H1 (cell line): ENCODE results near the gene R3HCC1L. TPM values are rescaled to one million over a fixed set of nuclear protein-coding genes. Genes with fewer than 3 reads are reported as not detected.

Experiments
- CTCF ChIA-PET: fragments of 300-600 bp; sonication (Branson Sonifier 250); formaldehyde crosslinking; loops from one replicate; lab custom pipeline; 2021; ENCODE audit not compliant: partially characterized antibody; lab: Charles Lee
- POLR2A ChIA-PET: fragments of 300-600 bp; sonication (Branson Sonifier 250); formaldehyde crosslinking; loops from one replicate; lab custom pipeline; 2021; ENCODE audit warnings: inconsistent platforms; ENCODE audit not compliant: partially characterized antibody; lab: Charles Lee
- DNase-seq, 2 experiments: peaks; one replicate each; pipeline versions ENCODE4 v3.0.0 to v3.0.0-alpha.2; 2010 to 2022; ENCODE audit warnings: low spot score in 2 of 2, low read depth in 1 of 2, mixed read lengths in 1 of 2
- FAIRE-seq: peaks from 2 replicates; lab custom pipeline; 2011; peaks lifted over from hg19 to GRCh38; lab: Jason Lieb, UNC
- H2AFZ ChIP-seq: 2 replicates; pipeline ENCODE4 v1.8.1; 2012; ENCODE audit warnings: low read length, inconsistent platforms
- H2AK5ac ChIP-seq: 2 replicates; pipeline ENCODE4 v1.6.1; 2013; ENCODE audit warnings: low read depth, low read length
- H2BK120ac ChIP-seq: replicated peaks from 2 replicates; pipeline ENCODE3; 2013; ENCODE audit warnings: low read depth, low read length, inconsistent platforms
- H2BK12ac ChIP-seq: 2 replicates; pipeline ENCODE4 v1.6.1; 2013; ENCODE audit warnings: low read depth, low read length
- H2BK15ac ChIP-seq: 2 replicates; pipeline ENCODE4 v1.6.1; 2013; ENCODE audit warnings: low read length
- H2BK20ac ChIP-seq: 2 replicates; pipeline ENCODE4 v1.6.1; 2013; ENCODE audit warnings: low read length
- H2BK5ac ChIP-seq: 2 replicates; pipeline ENCODE4 v1.6.1; 2013; ENCODE audit warnings: low read depth, low read length
- H3K14ac ChIP-seq: 2 replicates; pipeline ENCODE4 v1.6.1; 2013; ENCODE audit warnings: inconsistent platforms; ENCODE audit not compliant: insufficient read length
- H3K18ac ChIP-seq: 2 replicates; pipeline ENCODE4 v1.6.1; 2013; ENCODE audit warnings: low read length; ENCODE audit errors: extremely low read depth
- H3K23ac ChIP-seq: 2 replicates; pipeline ENCODE4 v1.6.1; 2013; ENCODE audit warnings: inconsistent platforms; ENCODE audit not compliant: insufficient read length
- H3K23me2 ChIP-seq: 2 replicates; pipeline ENCODE4 v1.6.1; 2013; ENCODE audit warnings: low read depth, low read length
- H3K27ac ChIP-seq: 2 replicates; pipeline ENCODE4 v1.6.1; 2011; ENCODE audit warnings: low read depth, low read length, inconsistent platforms
- H3K27me3 ChIP-seq, 4 experiments: replicated peaks in 1 of 4; 1 replicate in 1 of 4; 2 replicates in 3 of 4; pipeline versions ENCODE4 v1.6.1 to v1.8.1; 2011 to 2013; ENCODE audit warnings: low read length in 3 of 4, mild to moderate bottlenecking in 3 of 4, inconsistent platforms in 2 of 4, mixed read lengths in 2 of 4, moderate library complexity in 1 of 4; ENCODE audit not compliant: control insufficient read depth in 3 of 4, insufficient read depth in 3 of 4; ENCODE audit errors: extremely low read depth in 1 of 4
- H3K36me3 ChIP-seq, 4 experiments: 2 replicates each; pipeline versions ENCODE4 v1.6.1 to v1.8.1; 2011 to 2013; ENCODE audit warnings: mild to moderate bottlenecking in 4 of 4, low read length in 3 of 4, moderate library complexity in 2 of 4, control low read depth in 1 of 4, inconsistent platforms in 1 of 4; ENCODE audit not compliant: insufficient read depth in 4 of 4, control insufficient read depth in 2 of 4
- H3K4ac ChIP-seq: replicated peaks from 2 replicates; pipeline ENCODE3; 2013; ENCODE audit warnings: low read length, low read depth, mixed read lengths, inconsistent platforms; ENCODE audit not compliant: insufficient read length
- H3K4me1 ChIP-seq, 4 experiments: replicated peaks in 1 of 4; 1 replicate in 1 of 4; 2 replicates in 3 of 4; pipeline versions ENCODE4 v1.6.1 to v1.8.1; 2011 to 2013; ENCODE audit warnings: low read length in 3 of 4, inconsistent platforms in 2 of 4, mixed read lengths in 1 of 4; ENCODE audit not compliant: insufficient read depth in 4 of 4, control insufficient read depth in 3 of 4
- H3K4me2 ChIP-seq, 2 experiments: 2 replicates each; pipeline versions ENCODE4 v1.6.1 to v1.8.1; 2011 to 2013; ENCODE audit warnings: low read depth in 2 of 2, low read length in 2 of 2, control low read depth in 1 of 2, inconsistent platforms in 1 of 2, mild to moderate bottlenecking in 1 of 2; ENCODE audit not compliant: insufficient read depth in 1 of 2
- H3K4me3 ChIP-seq, 4 experiments: fragments of 200-600, 300-600 bp in 1 of 4; sonication (generic), shearing (Covaris generic), sonication (Bioruptor Twin) in 1 of 4; 2 replicates each; pipeline versions ENCODE4 v1.5.1 to v1.8.1; 2011 to 2016; ENCODE audit warnings: low read length in 4 of 4, low read depth in 3 of 4, control low read depth in 2 of 4, inconsistent platforms in 2 of 4, mild to moderate bottlenecking in 2 of 4, mixed read lengths in 1 of 4, moderate library complexity in 1 of 4; ENCODE audit not compliant: insufficient read depth in 2 of 4; ENCODE audit errors: extremely low read depth in 1 of 4
- H3K56ac ChIP-seq: replicated peaks from 2 replicates; pipeline ENCODE3; 2013; ENCODE audit warnings: low read depth, mild to moderate bottlenecking, mixed read lengths, low read length, inconsistent platforms; ENCODE audit not compliant: insufficient read length
- H3K79me1 ChIP-seq: 2 replicates; pipeline ENCODE4 v1.6.1; 2013; ENCODE audit warnings: low read depth, low read length, control low read depth
- H3K79me2 ChIP-seq, 2 experiments: 2 replicates each; pipeline versions ENCODE4 v1.6.1 to v1.8.1; 2012 to 2013; ENCODE audit warnings: low read length in 2 of 2, mild to moderate bottlenecking in 2 of 2, inconsistent platforms in 1 of 2; ENCODE audit not compliant: insufficient read depth in 2 of 2, control insufficient read depth in 1 of 2
- H3K9ac ChIP-seq, 4 experiments: replicated peaks in 1 of 4; 1 replicate in 1 of 4; 2 replicates in 3 of 4; pipeline versions ENCODE4 v1.6.1 to v1.8.1; 2011 to 2013; ENCODE audit warnings: low read depth in 3 of 4, low read length in 3 of 4, control low read depth in 2 of 4, mild to moderate bottlenecking in 2 of 4, moderate library complexity in 2 of 4, inconsistent platforms in 1 of 4; ENCODE audit errors: extremely low read depth in 1 of 4
- H3K9me3 ChIP-seq, 2 experiments: 2 replicates each; pipeline versions ENCODE4 v1.6.1 to v1.8.1; 2012 to 2013; ENCODE audit warnings: mild to moderate bottlenecking in 2 of 2, moderate library complexity in 2 of 2, control low read depth in 1 of 2, inconsistent platforms in 1 of 2, low read depth in 1 of 2, low read length in 1 of 2, mixed read lengths in 1 of 2; ENCODE audit not compliant: insufficient read depth in 2 of 2
- H4K20me1 ChIP-seq, 2 experiments: replicated peaks in 1 of 2; 2 replicates each; pipeline versions ENCODE3 to v1.8.1; 2011 to 2013; ENCODE audit warnings: inconsistent platforms in 2 of 2, low read length in 2 of 2, mild to moderate bottlenecking in 1 of 2; ENCODE audit not compliant: insufficient read depth in 2 of 2, control insufficient read depth in 1 of 2
- H4K5ac ChIP-seq: 2 replicates; pipeline ENCODE4 v1.6.1; 2013; ENCODE audit warnings: low read length, low read depth, mixed read lengths, inconsistent platforms; ENCODE audit not compliant: insufficient read length
- H4K8ac ChIP-seq: 2 replicates; pipeline ENCODE4 v1.8.0; 2013; ENCODE audit warnings: mild to moderate bottlenecking, moderate library complexity, low read length, inconsistent platforms; ENCODE audit not compliant: insufficient read depth; ENCODE audit errors: extremely low read depth
- H4K91ac ChIP-seq: replicated peaks from 2 replicates; pipeline ENCODE3; 2013; ENCODE audit warnings: low read length, mixed read lengths, inconsistent platforms; ENCODE audit not compliant: insufficient read length
- CHD2 ChIP-seq: IDR thresholded peaks from 2 replicates; pipeline ENCODE4 v1.6.1; 2012; ENCODE audit warnings: low read length, improper control_type of control experiment
- JUN ChIP-seq: IDR thresholded peaks from 2 replicates; pipeline ENCODE4 v1.6.1; 2011; ENCODE audit warnings: low read depth, mild to moderate bottlenecking, improper control_type of control experiment, low read length
- JUND ChIP-seq: IDR thresholded peaks from 2 replicates; pipeline ENCODE4 v1.6.1; 2011; ENCODE audit warnings: mild to moderate bottlenecking, improper control_type of control experiment, low read length
- PHF8 ChIP-seq: fragments of 200-600 bp; sonication (generic); conservative IDR thresholded peaks from 2 replicates; pipeline ENCODE4 v1.7.1; 2012; ENCODE audit warnings: low read depth, mild to moderate bottlenecking, inconsistent platforms, low read length, moderate library complexity
- RAD21 ChIP-seq, 2 experiments: IDR thresholded peaks in 1 of 2; conservative IDR thresholded peaks in 1 of 2; 2 replicates each; pipeline ENCODE4 v1.6.1; 2011; ENCODE audit warnings: low read depth in 2 of 2, low read length in 2 of 2, improper control_type of control experiment in 1 of 2, inconsistent platforms in 1 of 2, mild to moderate bottlenecking in 1 of 2, moderate library complexity in 1 of 2
- SAP30 ChIP-seq: fragments of 300-600 bp; sonication (generic); IDR thresholded peaks from 2 replicates; pipeline ENCODE4 v1.7.1; 2012; ENCODE audit warnings: low read length, moderate library complexity, mild to moderate bottlenecking, inconsistent platforms; ENCODE audit not compliant: insufficient read depth, insufficient replicate concordance
- SIN3A ChIP-seq, 2 experiments: IDR thresholded peaks in 1 of 2; conservative IDR thresholded peaks in 1 of 2; 2 replicates each; pipeline ENCODE4 v1.6.1; 2011 to 2012; ENCODE audit warnings: low read length in 2 of 2, improper control_type of control experiment in 1 of 2, low read depth in 1 of 2, mild to moderate bottlenecking in 1 of 2
- TBP ChIP-seq: IDR thresholded peaks from 2 replicates; pipeline ENCODE4 v1.6.1; 2011; ENCODE audit warnings: low read depth, low read length, improper control_type of control experiment
- YY1 ChIP-seq: IDR thresholded peaks from 2 replicates; pipeline ENCODE4 v1.6.1; 2011; ENCODE audit warnings: low read depth, mild to moderate bottlenecking, low read length
- WGBS, 2 experiments: shearing (Covaris generic) in 1 of 2; methylation state at CpG; one replicate each; pipeline versions ENCODE4 v1.1.6 to v1.1.7; 2013 to 2015; ENCODE audit warnings: low lambda C conversion rate in 2 of 2, mixed read lengths in 2 of 2, inconsistent platforms in 1 of 2, low coverage in 1 of 2, missing lambda C conversion rate in 1 of 2; ENCODE audit not compliant: insufficient replicate concordance in 2 of 2, insufficient coverage in 1 of 2, insufficient read length in 1 of 2; ENCODE audit errors: extremely low coverage in 1 of 2, missing lambda C conversion rate in 1 of 2; 5-methylcytosine and 5-hydroxymethylcytosine counted together
- polyA plus RNA-seq, 7 experiments: library from polyadenylated mRNA; depleted of rRNA in 3 of 7; stranded (reverse) in 5 of 7; unstranded in 2 of 7; fragments of >200 nt in 5 of 7; fragments of 200-250 nt in 2 of 7; gene quantifications; 1 replicate in 5 of 7; 2 replicates in 1 of 7; 4 replicates in 1 of 7; pipeline versions ENCODE4 v1.2.1 to v1.2.3, GENCODE V29; 2011 to 2013; ENCODE audit warnings: missing spikeins in 2 of 7, mixed read lengths in 2 of 7
- total RNA-seq: library from RNA; stranded (reverse); fragmentation: NEBNext Ultra II Directional; extraction: Animal tissue kit (Norgen Biotek cat#: 25700); gene quantifications from 2 replicates; pipeline ENCODE4 v1.2.1, GENCODE V29; 2021
- TF ChIP-seq, protein P1 (sequence below): IDR thresholded peaks from 2 replicates; pipeline ENCODE4 v1.6.1; 2012; ENCODE audit warnings: inconsistent platforms
- TF ChIP-seq, protein P2 (sequence below): IDR thresholded peaks from 2 replicates; pipeline ENCODE4 v1.6.1; 2011; ENCODE audit warnings: low read length, improper control_type of control experiment

Gene R3HCC1L
- total and polyA plus RNA-seq, 2 of the 8 experiments (the other 6 are each of a cell fraction or from before 2014, with no cell fraction given) = 6.9 to 13.9 TPM

DNA sequence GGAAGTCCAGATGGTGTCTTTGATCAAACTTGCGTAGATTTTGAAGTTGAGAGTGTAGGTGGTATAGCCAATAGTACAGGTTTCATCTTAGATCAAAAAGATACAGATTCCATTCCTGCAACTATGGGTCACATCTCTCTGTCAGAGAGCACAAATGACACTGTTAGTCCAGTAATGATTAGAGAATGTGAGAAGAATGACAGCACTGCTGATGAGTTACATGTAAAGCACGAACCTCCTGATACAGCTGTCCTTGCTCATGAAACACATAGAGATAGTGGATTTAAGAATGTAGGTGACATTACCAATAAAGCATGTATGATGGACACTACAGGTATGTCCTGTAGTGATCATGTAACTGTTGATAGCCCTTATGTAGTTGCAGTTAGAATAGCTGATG, 74.5 kb downstream of the R3HCC1L start:
- FAIRE-seq (no peak), DNase-seq (no peak)
- Histone ChIP-seq H3K23ac (no peak overlapping the region), H3K4me2 (no peak overlapping the region), H3K18ac (no peak overlapping the region), H4K5ac (no peak overlapping the region), H3K56ac (no peak overlapping the region), H4K8ac (no peak overlapping the region), H2AFZ (no peak overlapping the region), H3K4me1 (no peaks in the 10 kb centered on the region), H3K27ac (no peak overlapping the region), H4K20me1 (no peaks in the 10 kb centered on the region), H3K9me3 (no peaks in the 10 kb centered on the region), H2BK120ac (no peak overlapping the region), H3K36me3 (peaks cover 0 to 16% (median 4%) of the 10 kb centered on the region in 4 experiments; a peak in 4 of 8 replicates), H3K23me2 (no peaks in the 10 kb centered on the region; the same call in 1 of the 2 replicates), H3K9ac (no peak overlapping the region), H2AK5ac (no peak overlapping the region), H3K27me3 (no peaks in the 10 kb centered on the region), H3K14ac (no peak overlapping the region), H2BK5ac (no peak overlapping the region), H4K91ac (no peak overlapping the region), H2BK20ac (no peak overlapping the region), H3K79me2 (no peaks in the 10 kb centered on the region; a peak in 1 of 4 replicates), H2BK15ac (no peak overlapping the region), H3K79me1 (no peaks in the 10 kb centered on the region), H3K4me3 (no peak overlapping the region), H3K4ac (no peak overlapping the region), H2BK12ac (no peak overlapping the region)
- CTCF ChIA-PET = interaction anchor here (1.3 kb wide), 1 partner anchor 38 kb away, joined by 4 read pairs; no protein-coding TSS in a partner anchor
- 93% methylated on average over 2 of the region's 2 CpGs; no CpG with 5 or more reads in 1 of the 2 experiments for WGBS, 2 experiments
- POLR2A ChIA-PET = no interaction called here
- TF ChIP-seq SIN3A (conservative IDR thresholded peaks at IDR 0.05 in 1 of 2, IDR thresholded peaks at IDR 0.05 in 1 of 2; ENCODE audit: low read depth in 1 of 2, low read length in 2 of 2) = no peak
- TF ChIP-seq, protein P1, sequence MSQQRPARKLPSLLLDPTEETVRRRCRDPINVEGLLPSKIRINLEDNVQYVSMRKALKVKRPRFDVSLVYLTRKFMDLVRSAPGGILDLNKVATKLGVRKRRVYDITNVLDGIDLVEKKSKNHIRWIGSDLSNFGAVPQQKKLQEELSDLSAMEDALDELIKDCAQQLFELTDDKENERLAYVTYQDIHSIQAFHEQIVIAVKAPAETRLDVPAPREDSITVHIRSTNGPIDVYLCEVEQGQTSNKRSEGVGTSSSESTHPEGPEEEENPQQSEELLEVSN = no peak
- TF ChIP-seq JUND = no peak
- TF ChIP-seq, protein P2, sequence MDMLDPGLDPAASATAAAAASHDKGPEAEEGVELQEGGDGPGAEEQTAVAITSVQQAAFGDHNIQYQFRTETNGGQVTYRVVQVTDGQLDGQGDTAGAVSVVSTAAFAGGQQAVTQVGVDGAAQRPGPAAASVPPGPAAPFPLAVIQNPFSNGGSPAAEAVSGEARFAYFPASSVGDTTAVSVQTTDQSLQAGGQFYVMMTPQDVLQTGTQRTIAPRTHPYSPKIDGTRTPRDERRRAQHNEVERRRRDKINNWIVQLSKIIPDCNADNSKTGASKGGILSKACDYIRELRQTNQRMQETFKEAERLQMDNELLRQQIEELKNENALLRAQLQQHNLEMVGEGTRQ = no peak
- TF ChIP-seq RAD21 (IDR thresholded peaks at IDR 0.05 in 1 of 2, conservative IDR thresholded peaks at IDR 0.05 in 1 of 2; ENCODE audit: low read depth in 2 of 2, low read length in 2 of 2) = no peak
- no peak for TF ChIP-seq PHF8
- no peak for TF ChIP-seq SAP30
- TF ChIP-seq CHD2 = no peak
- TF ChIP-seq TBP = no peak
- no peak for TF ChIP-seq YY1
- TF ChIP-seq JUN = no peak
